ENCODE results near the gene LRP1.
A peak's percentile ranks its signal among the peaks of the same experiment; 100 is the strongest.

Gene LRP1

GRCh38 chr12:57103856-57104255, 24.4 kb upstream of the LRP1 start:
- Mint-ChIP-seq H3K4me3 (no peak overlapping the region), H3K27ac (peak overlapping the region; percentile 65), H3K27me3 (no peaks in the 10 kb centered on the region), H3K9me3 (no peaks in the 10 kb centered on the region), H3K4me1 (peaks cover 80% of the 10 kb centered on the region), H3K36me3 (peaks cover 82% of the 10 kb centered on the region)
- ATAC-seq = no peak

DNA sequence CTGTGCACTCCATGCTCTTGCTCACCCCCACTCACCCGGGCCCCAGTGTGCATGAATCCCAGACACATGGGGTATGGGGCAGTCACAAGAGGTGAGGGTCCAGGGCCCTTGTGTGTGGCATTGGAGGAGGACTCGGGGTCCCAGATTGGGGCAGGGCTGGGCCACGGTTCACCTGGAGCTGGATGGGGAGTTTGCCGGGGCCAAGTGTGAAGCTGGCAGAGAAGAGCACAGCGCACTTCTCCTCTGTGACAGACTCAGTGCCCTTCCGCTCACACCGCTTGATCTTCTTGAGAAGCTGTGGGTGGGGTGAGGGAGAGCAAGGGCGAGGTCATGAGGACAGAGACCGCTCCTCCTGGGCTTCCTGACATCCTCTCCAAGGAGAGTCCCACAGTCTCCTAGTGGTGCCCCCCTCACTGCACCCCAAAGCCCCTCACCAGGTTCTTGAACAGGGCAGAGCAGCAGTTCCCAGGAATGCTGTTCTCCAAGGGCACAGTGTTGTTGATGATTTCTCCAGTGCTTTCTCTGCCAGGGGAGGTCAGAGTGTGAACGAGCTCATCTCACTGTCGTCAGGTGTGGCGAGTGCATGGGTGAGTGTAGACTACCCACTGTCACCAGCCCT, 23.9 kb upstream of the LRP1 start:
- Mint-ChIP-seq H3K27ac (peak overlapping the region; percentile 65), H3K4me1 (peaks cover 79% of the 10 kb centered on the region), H3K27me3 (no peaks in the 10 kb centered on the region), H3K36me3 (peaks cover 81% of the 10 kb centered on the region), H3K9me3 (no peaks in the 10 kb centered on the region), H3K4me3 (no peak overlapping the region)
- ATAC-seq = no peak

- Mint-ChIP-seq H3K4me1 (peaks cover 79% of the 10 kb centered on the region), H3K27ac (peak overlapping the region; percentile 65), H3K27me3 (no peaks in the 10 kb centered on the region), H3K9me3 (no peaks in the 10 kb centered on the region), H3K4me3 (no peak overlapping the region), H3K36me3 (peaks cover 81% of the 10 kb centered on the region)
- no peak for ATAC-seq
These were observed 23.1 kb upstream of the LRP1 start for GRCh38 chr12:57105011-57105753.

DNA sequence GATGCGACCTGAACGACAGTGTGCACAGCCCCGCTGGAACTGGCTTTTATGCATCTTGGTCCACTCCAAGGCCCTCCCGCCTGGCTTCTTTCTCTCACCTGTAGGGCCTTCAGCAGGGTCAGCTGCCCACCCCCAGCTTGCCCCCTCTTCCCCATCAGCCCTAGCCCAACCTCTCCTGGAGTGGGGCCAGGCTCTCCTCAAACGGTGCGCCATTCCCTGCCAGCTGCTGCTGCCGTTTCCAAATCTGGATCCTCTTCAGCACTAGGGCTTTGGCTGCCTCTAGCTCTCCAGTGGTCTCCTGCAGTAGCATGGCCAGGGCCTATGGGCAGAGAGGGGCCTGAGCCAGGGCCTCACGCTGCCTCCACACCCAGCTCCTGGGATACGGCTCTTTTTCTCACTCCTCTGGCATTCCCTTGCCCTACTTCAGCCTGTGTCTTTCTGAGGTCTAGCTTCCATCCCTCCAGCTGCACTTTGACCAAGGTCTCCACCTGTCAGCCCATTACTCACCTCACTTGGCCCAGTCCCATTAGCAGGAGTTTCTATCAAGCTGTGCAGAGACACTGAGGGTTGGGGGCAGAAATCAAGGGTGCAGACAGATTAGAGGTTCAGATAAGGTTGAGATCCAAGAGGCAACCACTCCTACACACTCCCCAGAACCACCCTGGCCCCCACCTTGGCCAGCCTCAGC, 22.1 kb upstream of the LRP1 start:
- ATAC-seq = no peak
- H3K27me3 Mint-ChIP-seq = no peaks in the 10 kb centered on the region
- peak overlapping the region; percentile 67 for H3K27ac Mint-ChIP-seq
- peaks cover 70% of the 10 kb centered on the region for H3K4me1 Mint-ChIP-seq
- H3K9me3 Mint-ChIP-seq = no peaks in the 10 kb centered on the region
- H3K36me3 Mint-ChIP-seq = peaks cover 75% of the 10 kb centered on the region
- peak overlapping the region; percentile 25 for H3K4me3 Mint-ChIP-seq

GRCh38 chr12:57107456-57108155, 20.7 kb upstream of the LRP1 start:
- peak overlapping the region; percentile 66 for H3K27ac Mint-ChIP-seq
- H3K4me1 Mint-ChIP-seq = peaks cover 69% of the 10 kb centered on the region
- peak overlapping the region; percentile 68 for H3K4me3 Mint-ChIP-seq
- no peak for ATAC-seq
- no peaks in the 10 kb centered on the region for H3K27me3 Mint-ChIP-seq
- H3K9me3 Mint-ChIP-seq = no peaks in the 10 kb centered on the region
- peaks cover 66% of the 10 kb centered on the region for H3K36me3 Mint-ChIP-seq

DNA sequence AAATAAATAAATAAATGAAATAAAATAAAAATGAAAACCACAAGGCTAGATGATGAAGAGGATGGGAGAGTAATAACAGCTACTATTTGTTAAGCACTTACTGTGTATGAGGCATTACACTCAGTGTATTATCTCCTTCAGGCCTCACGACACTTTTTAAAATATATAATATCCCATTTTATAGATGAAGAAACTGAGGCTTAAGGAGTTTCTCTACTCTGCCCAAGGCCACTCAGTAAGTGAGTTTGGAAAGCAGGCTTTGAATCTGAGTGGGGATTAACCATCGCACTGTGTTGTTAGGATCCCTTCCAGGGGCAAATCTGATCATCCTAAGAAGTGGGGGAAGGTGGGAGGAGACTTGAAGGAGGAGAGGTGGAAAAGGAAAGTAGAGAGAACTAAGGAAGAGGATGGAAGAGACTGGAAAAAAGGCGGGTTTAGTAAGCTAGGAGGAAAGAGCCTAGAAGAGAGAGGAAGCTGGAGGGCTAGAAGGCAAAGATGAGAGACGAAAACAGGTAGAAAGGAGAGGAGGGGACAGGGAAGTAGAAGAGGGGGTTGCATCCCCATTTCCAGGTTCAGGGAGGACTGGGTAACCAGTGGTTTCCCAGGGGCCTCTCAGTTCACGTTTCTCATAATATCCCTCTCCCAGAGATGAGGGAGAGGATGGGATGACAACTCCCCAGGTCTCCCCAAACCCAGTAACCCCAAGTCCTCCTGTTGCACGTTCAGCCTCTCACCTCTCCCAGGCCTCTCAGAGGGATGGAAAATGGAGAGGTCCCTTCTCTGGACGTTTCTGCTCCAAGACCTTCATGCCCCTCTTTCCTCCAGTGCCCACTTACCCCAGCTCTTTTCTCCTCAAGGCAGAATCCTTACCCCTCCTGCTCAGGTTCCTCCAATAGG, 18.8 kb upstream of the LRP1 start:
- H3K4me3 Mint-ChIP-seq = peak overlapping the region; percentile 88
- ATAC-seq = no peak
- H3K27ac Mint-ChIP-seq = peak overlapping the region; percentile 89
- H3K27me3 Mint-ChIP-seq = no peaks in the 10 kb centered on the region
- H3K4me1 Mint-ChIP-seq = peaks cover 61% of the 10 kb centered on the region
- no peaks in the 10 kb centered on the region for H3K9me3 Mint-ChIP-seq
- H3K36me3 Mint-ChIP-seq = peaks cover 52% of the 10 kb centered on the region

DNA sequence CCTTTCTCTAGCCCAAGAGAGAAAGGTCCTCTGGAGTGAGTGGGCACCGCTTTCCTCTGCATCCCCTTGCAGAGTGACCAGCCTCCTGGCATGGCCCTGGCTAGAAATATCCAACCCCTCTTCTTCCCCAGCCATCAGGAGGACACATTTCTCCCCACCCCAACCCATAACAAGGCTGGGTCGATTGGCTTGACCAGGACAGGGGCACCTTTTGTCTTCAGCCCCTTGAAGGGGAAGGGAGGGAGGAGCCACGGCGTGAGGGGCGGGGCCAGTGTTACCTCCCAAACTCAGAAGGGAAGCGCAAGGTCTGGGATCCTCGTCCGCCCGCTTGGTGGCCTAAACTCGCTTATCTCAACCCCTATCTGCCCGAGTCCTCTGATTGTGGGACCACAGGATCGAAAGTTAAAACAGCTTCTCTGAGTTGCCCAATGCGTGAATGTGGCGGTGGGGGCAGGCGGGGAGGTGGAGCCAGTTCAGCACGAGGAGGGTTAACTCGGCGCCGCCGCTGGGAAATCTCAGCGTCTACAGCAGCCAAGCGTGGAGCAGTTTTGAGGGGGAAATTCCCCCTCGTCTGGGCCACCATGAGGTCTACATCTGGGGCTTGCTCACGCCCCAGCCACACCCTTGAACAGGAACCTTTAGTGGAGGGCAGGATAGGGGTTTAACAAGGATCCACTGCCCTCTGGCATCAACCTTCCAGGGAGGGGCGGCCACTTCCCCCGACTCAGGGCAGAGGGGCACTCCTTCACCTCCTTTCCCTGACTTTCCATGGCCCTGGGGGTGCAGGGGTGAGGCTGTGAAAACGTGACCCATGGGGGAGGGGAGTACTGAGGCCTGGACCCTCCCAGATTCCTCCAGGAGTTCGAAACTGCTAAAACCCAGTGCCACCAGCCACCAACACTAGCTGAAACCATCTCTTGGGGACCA, 17.9 kb upstream of the LRP1 start:
- Mint-ChIP-seq H3K9me3 (no peaks in the 10 kb centered on the region), H3K36me3 (peaks cover 43% of the 10 kb centered on the region), H3K4me1 (peaks cover 52% of the 10 kb centered on the region), H3K27me3 (no peaks in the 10 kb centered on the region), H3K4me3 (peak overlapping the region; percentile 88), H3K27ac (peak overlapping the region; percentile 89)
- peak; percentile 80 for ATAC-seq

- peaks cover 47% of the 10 kb centered on the region for H3K4me1 Mint-ChIP-seq
- H3K36me3 Mint-ChIP-seq = peaks cover 35% of the 10 kb centered on the region
- peak within 1 kb of the TSS; percentile 89 for H3K27ac Mint-ChIP-seq
- H3K9me3 Mint-ChIP-seq = no peaks in the 10 kb centered on the region
- H3K27me3 Mint-ChIP-seq = no peaks in the 10 kb centered on the region
- peak within 1 kb of the TSS; percentile 88 for H3K4me3 Mint-ChIP-seq
- ATAC-seq = peak; percentile 82
These were observed 17.1 kb upstream of the LRP1 start, which contains the start of gene STAT6 for GRCh38 chr12:57111031-57111734. Gene STAT6 (minus strand): TSS chr12:57111362. CDS start chr12:57108278, 3,084 bp downstream.

GRCh38 chr12:57112492-57113294, 15.6 kb upstream of the LRP1 start:
- peak; percentile 80 for ATAC-seq
- no peaks in the 10 kb centered on the region for H3K27me3 Mint-ChIP-seq
- no peaks in the 10 kb centered on the region for H3K9me3 Mint-ChIP-seq
- H3K4me3 Mint-ChIP-seq = peak overlapping the region; percentile 88
- H3K4me1 Mint-ChIP-seq = peaks cover 32% of the 10 kb centered on the region
- peaks cover 19% of the 10 kb centered on the region for H3K36me3 Mint-ChIP-seq
- peak overlapping the region; percentile 89 for H3K27ac Mint-ChIP-seq

- no peaks in the 10 kb centered on the region for H3K36me3 Mint-ChIP-seq
- no peak for ATAC-seq
- H3K9me3 Mint-ChIP-seq = no peaks in the 10 kb centered on the region
- H3K4me1 Mint-ChIP-seq = peaks cover 25% of the 10 kb centered on the region
- H3K27ac Mint-ChIP-seq = peak overlapping the region; percentile 1
- no peak overlapping the region for H3K4me3 Mint-ChIP-seq
- no peaks in the 10 kb centered on the region for H3K27me3 Mint-ChIP-seq
These were observed 11.6 kb upstream of the LRP1 start for GRCh38 chr12:57116580-57117281.

DNA sequence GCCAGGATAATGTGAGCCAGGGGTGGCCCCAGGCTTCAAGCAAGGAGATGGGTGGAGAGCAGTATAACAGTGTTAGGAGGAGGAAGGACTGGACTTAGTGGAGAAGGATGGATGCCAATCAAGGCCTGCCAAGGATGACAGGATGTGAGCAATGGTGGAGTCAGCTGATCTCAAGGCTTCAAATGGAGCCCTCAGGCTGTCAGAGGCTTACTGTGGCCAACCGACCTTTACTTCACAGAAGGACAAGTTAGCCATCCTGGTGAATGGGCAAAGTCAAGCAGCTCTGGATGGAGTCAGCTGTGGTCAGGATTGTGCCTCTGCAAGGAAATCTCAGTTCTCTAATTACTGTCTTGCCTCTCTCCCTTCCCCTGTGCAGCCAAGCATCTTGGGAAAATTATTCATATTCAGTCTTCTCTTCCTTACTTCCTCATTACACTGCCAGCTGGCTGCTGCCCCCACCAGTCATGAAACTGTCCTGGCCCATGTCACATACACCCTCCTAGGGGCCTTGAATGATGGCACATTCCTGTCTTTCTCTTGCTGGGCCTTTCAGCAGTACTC, 9.5 kb upstream of the LRP1 start:
- peak; percentile 88 for ATAC-seq
- Mint-ChIP-seq H3K36me3 (peaks cover 2% of the 10 kb centered on the region), H3K4me3 (no peak overlapping the region), H3K27me3 (no peaks in the 10 kb centered on the region), H3K4me1 (peaks cover 15% of the 10 kb centered on the region), H3K27ac (peak overlapping the region; percentile 60), H3K9me3 (peaks cover 2% of the 10 kb centered on the region)
